Myocyte (in vitro differentiated cells): ENCODE measurements around the gene ZBP1. TPM values are rescaled to one million over a fixed set of nuclear protein-coding genes. Genes with fewer than 3 reads are reported as not detected.
A peak's percentile ranks its signal among the peaks of the same experiment; 100 is the strongest.

Experiments used
- DNase-seq: peaks from one replicate; pipeline ENCODE4 v3.0.0-alpha.2; 2012; ENCODE audit warnings: low read depth
- total RNA-seq: library from RNA; depleted of rRNA; stranded (reverse); fragments of >200 nt; gene quantifications from 2 replicates; pipeline ENCODE4 v1.2.3, GENCODE V29; 2014

Gene ZBP1
- total RNA-seq, 1 donor from 2014 or later: 0.29 TPM

DNA sequence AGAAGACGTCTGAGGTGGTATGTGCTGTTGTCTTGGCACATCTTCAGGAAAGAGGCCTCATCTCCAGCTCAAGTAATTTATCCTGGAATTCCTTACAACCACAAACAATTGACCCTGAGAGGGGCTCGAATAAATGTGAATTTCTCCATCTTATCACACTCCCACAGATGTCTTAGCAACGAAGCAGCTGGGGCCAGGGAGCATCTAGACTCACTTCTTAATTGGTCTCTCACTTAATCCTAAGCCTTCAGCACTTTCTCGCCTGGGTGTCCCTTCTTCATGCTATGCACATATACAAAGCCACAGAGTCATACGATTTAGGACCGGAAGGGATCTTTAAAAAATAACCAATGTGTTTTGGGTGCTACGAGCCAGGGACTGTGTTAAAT, 32.2 kb downstream of the ZBP1 start:
- no peak for DNase-seq

DNA sequence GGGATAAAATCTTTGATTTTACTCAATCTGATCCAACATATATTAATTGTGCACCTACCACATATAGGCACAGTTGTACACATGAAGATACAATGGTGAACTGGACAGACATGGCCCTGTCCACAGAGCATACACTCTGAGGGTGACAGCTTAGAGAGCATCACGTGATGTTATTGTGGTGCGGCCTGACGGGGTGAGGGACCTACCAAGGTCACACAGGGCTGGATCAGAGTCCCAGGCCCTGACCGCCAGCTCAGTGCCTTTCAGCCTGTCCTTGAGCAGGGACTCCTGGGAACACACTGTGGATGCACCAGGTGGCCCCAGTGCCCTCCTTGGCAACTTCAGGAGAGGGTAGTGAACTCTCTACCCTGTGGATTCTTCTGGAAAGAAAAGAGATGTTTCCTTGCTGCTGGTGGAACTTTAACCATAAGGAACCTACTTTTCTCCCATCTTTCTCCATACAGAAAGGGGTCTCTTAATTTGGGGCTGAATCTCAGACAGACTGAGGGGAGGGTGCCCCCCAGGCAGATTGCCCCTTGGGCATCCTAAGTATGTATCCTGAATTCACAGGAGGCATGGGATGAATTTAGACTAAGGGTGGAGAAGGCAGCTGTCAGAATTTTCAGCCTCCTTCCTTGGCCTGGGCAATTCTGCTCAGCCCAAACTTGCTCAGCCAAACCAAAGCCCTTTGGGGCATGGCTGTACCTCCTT, 32.8 kb downstream of the ZBP1 start:
- DNase-seq: no peak

DNA sequence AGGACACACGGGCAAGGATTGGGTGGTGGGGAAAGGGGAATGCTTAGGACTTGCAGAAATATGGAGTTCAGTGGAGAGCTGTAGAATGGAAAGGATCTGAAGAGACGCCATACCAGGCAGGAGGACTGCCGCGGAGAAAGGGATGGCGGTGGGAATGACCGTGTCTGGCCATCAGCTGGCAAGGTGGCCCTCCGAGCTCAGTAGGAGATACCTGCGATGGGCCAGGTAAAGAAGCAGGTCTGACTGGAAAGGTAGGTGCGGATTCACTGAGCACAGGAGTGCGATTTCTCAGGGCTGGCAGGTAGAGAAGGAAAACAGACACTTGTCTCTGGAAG, 33.3 kb downstream of the ZBP1 start:
- DNase-seq: no peak

DNA sequence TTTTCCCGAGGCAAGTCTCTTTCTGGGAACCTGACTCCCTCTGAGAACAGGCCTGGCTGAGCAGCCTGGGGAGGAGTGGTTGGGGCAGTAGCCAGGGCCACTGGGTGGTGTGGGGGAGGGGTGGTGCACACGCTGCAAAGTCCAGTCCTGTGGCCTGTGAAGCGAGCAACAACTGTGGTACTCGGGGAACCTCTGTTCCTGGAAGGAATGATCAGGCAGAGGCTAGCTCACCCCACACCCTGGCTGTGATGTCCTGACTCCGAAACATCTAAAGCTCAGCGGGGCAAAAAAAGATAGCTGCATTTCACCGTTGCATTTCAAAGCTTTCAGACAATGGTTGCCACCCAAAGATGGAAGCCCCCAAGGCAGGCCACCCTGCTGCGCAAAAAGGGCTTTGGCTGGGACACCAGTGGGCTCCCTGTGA, 33.8 kb downstream of the ZBP1 start:
- peak; percentile 47 for DNase-seq

DNA sequence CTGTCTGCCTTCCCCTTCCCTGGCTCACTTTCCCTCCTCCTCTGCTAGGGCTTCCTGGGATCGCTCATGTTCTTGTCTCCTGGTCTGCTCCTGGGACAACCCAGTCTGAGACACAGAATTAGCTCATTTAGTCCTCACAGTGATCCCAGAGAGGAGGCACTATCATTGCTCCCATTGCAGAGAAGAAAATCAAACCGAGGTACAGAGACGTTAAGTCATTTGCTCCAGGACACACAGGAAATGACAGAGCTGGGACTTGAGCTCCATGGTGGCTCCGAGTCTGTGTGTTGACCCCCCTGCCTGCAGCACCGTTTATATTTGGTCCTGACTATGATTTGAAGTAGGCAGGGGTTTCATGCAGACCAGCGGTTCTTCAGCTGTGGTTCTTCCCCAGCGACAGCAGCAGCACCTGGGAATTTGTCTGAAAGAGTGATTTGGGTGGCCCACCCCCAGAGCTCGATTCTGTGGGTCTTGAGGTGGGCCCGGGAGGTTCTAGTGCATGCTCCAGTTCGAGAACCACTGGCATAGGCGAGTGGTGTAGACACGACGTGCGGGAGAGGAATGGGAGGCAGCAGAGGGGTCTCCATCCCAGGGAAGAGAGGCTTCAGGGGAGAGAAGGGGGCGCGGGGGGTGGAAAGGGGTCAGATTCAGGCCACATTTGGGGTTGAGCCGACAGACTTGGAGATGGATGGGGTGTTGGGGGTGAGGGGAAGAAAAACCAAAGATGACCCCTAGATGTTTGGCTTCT, 34.6 kb downstream of the ZBP1 start:
- no peak for DNase-seq

DNA sequence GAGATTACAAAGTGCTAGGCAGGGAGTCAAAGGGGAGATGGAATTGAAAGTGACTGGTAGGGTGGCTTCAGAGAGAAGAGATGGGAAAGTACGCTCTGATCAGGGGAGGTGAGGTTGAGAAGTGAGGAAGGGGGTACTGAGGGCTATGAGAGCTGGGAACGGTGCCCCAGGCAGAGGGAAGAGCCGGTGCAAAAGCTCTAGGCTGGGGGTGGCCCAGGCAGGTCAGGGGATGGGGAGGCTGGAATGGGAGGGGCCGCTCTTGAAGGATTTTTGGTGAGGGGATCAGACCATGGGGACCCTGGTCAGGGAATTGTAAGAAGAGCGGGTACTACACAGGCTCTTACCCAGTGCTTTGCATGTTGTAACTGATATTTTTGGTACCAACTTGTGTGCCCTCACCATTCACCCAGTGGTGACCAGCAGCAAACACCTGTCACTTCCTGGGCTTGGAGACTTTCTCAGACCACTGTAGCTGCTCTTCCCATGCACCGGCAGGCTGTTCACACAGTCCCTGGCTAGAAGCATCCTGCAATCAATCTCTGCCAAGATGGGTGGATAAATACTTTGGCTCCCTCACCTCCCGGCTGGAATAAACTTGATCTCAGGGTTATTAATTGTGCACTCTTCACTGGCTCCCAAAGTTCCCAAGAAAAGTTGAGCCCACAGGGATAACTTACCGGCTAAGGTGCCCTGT, 35.3 kb downstream of the ZBP1 start:
- peak; percentile 91 for DNase-seq

DNA sequence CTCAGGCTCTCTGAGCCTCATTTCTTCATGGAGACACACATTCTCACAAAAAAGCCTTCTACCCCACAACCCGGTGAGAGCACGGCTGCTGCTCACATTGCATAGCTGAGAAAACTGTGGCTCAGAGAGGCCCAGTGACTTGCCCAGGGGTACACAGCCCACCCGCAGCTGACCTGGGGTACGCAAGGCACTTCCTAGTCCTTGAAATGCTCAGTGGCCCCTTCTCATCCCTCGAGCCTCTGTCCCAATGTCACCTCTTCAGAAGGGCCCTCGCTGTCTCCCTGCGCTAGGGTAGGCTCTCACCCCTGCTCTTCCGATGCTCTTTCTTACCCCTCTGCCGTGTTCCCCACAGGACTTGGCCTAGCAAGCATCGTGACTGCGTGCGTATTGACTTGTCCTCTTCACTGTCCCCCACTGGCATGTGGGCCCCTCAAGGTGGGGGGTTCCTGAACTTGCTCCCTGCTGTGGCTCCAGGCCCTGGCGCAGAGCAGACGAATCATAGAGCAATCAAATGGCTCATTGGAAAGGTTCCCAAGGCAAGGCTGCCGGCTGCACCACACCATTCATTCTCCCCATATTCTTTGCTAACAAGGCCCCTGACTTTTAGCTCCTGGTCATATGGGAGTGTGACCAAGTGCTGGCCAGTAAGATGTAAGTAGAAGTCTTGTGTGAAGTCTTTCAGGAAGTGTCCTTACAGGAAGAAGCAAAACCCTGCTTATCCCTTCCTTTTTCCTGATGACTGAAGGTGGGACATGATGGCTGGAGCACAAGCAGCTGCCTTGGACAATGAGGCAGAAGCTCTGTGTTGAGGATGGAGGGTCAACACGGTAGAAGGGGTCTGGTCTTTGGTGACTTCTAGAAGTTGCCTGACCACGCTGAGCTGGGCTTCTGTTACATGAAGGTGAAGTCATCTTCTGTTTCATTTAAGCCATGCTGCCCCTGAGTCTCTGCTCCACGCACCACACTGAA, 36.7 kb downstream of the ZBP1 start:
- DNase-seq: no peak

DNA sequence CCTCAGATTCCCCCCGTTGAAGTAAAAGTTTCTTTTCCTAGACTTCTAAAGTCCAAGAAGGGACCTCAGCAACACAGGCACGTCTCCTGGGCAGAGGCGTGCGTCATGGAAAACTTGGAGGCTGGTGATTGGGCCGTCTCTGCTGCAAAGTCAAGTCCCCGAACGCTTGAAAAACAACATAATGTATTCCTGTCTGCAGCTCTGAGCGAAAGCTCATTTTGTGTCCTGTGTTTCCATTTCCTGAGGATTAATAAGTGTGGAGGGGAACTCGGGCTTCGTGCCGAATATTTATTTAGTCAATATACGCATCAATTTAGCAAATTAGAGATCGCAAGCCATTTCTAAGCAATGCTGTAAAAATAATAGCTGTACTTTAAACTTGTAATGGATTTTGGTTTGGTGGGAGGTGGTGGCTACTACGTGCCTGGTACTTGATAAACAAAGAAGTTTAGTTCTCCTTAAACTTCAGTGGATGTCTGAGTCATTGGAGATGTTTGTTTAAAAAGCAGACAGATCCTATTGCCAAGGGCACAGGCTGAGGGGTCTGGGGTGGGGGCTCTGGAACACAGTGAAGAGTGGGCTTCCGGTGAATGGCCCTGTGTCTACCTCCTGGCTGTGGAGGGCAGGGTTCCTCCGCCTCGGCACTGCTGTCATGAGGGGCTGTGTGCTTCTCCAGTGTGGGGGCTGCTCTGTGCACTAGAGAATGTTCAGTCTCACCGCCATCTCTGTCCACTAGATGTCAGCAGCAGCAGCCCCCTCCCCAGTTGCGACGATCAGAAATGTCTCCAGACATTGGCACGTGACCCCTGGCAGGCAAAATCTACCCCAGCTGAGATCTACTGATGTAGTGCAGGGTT, 37.6 kb downstream of the ZBP1 start:
- DNase-seq: no peak

DNA sequence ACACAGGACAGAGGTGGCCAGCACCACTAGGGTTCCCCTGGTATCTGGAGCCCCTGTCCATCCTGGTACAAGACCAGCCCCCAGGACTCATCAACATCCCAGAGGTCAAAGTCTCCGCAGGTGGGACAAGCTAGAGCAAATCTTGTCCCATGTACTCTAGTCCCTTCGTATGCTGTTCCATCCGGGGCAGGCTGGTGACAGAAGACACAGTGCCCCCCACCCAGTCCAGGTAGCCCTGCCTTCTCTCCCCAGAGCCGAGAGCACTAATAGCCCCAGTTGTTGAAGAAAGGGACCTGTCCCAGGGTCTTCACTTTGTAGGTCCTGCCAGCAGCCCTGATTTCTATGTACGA, 38.2 kb downstream of the ZBP1 start:
- no peak for DNase-seq

DNA sequence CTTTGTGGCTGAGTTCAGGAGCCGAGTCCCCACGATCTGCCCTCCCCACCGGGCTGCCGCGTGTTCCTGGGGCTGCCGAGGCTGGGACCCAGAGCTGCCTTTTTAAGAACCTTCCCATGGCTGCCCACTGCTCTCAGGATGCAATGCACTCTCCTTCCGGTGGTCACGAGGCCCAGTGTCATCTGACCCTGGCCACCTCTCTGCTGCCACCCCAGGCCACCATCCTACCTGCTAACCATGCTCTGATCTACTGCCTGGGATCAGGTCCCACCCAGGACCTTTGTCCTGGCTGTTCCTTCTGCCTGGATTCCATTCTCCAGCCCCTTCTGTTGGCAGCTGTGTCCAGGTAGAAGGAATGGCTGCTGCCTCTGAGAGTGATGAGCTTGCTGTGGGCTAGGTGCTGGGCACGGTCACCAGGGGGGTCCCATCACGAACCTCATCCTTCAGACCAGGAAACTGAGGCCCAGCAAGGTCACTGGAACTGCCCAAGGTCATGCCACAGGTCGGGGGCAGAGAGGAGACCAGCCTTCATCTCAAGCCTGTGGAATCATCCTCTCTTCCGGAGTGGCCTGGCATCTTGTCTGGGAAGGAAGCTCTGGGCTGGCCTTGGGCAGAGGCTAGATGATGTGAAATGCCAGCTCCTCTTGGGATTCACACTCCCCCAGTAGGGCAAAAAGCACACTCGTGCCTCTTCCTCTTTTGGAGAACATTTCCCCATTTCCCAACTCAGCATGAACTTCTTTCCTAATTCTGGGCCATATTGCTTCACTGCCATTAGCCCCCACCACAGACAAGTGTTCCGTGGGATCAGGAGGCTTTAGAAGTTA, 38.8 kb downstream of the ZBP1 start:
- DNase-seq: no peak

DNA sequence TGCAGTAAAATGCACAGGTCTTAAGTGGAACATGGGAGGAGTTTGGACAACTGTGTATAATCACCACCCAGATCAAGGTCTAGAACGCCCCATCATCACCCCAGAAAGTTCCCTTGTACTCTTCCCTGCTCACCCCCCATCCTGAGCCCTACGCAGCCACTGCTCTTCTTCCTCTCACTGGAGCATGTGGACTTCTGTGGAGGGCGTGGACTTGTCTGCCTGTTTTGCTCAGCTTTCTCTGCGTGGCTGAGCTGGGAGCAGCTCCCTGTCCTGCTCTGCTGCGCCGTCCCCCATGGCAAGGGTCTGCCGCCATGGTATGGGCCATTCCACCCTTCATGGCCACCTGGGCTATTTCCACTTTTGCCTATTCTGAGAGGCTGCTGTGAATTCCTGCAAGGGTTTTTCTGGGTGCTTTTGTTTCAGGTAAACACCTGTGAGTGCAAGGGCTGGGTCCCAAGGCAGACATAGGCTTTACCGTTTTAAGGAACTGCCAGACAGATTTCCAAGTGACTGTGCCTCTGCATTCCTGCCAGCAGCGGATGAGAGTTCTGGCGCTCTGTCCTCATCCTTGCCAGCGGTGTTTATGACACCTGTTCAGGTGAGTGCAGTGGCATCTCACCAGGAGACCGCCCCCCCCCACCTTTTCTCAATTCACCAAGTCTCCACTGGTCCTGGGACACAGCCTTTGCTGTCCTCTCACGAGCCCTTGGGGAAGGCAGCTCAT, 39.6 kb downstream of the ZBP1 start:
- no peak for DNase-seq

DNA sequence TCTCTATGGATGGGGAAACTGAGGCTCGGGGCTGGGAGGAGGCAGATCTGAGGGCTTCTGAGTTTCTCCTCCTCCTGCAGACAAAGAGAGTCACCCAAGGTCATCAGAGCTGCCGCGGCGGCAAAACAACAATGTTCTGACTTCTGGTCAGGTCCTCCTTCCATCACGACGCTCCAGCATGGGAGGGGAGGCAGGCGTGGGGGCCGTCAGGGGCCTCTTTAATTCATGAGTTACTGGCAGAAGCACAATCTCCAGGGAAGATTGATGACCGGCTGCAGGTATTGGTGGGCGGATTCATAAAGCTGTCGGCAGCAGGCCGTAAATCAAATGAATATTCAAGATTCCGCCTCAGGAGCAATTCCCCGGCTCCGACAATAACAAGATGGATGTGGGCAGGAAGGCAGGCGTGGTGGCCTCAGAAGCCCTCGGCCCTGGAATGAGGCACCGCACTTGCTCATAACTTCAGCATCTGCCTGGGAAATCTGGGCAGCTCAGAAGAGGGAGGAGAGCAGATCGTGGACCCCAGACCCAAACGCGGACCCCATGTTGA, 40.3 kb downstream of the ZBP1 start:
- no peak for DNase-seq

DNA sequence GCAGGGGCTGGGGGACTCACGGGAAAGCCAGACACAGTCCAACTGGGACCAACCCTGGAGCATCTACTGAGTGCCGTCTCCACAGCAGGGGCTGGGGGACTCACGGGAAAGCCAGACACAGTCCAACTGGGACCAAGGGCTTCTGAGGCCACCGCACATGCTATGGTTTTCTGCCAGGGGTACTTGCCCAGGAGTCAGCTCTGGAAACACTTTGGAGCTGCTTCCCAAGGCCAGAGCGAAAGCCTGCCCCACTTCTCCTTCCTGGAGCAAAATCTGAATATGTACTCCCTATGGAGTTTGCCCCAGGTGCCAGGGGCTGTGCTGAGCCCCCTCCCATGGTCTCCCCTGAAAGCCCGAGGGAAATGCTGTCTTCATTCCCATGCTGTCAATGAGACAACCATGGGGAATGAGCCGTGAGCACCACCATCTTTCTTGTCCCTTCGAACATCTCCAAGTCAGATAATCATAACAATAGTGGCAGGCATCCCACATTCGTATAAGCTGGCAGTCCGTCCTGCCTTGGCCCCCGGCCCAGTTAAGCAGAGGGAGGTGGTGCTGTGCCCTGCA, 40.8 kb downstream of the ZBP1 start:
- DNase-seq: no peak

DNA sequence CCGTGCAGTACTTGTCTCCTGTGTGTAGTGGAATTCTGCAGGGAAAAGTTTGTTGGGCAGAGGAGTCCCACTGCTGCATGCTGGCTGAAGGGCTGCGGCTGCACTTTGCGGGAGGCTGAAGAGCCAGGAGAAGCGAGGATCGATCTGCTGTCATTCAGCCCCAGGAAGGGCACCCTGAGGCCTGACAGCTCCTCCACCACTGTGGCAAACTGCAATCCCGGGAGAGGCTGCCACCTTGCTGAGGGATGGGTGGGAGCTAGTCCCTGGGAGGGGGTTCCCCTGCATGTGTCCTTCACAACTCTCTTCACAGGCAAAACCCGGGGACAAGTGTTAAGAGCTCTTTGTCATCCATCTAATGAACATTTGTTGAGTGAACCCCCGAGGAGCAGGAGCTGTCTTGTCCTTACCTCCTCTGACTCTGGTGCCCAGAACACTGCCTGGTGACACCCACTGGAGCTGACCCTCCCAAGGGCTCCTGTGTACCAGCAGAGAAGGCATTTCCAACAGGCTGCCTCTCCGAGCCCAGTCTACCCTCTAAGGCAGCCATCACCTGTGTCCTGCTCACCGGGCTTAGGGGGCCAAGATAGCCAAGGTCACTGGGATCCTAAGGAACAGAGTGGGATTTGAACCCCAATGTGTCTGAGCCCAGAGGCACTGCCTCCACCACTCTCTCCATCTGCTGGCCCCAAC, 41.6 kb downstream of the ZBP1 start:
- DNase-seq: no peak

DNA sequence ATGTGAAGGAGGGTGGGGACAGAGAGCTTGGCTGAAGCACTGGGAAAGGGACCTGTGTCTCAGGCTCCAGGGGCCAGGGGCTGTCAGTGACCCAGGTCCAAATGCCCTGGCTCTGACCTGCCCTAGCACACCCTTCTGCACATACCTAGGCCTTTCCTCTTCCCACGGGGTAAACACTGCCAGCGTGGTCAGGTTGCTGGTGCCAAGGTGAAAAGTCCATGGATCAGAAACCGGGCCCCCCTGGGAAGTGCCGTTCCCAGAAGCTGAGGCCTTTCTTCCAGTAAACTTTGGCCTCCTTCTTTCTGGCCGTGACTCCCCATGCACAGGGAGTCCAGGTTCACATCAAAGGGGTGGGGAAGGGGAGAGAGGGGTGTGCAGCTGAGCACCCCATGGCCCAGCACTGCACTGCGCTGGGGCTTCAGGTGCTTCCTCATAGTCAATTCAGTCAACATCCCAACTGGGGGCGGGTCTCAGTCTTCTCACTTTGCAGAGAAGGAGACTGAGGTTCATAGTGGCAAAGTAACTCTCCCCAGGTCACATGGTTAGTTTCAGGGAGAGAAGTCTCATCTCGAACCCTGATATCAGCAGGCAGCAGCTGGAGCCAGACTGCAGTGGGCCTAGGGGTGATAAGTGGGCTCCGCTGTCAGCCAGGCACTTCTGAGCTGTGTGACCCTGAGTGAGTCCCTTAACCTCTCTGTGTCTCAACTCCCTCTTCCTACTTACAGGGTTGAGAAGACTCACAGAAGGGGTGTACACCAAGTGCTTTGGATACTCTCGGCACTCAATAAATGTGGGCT, 42.3 kb downstream of the ZBP1 start:
- DNase-seq: no peak

DNA sequence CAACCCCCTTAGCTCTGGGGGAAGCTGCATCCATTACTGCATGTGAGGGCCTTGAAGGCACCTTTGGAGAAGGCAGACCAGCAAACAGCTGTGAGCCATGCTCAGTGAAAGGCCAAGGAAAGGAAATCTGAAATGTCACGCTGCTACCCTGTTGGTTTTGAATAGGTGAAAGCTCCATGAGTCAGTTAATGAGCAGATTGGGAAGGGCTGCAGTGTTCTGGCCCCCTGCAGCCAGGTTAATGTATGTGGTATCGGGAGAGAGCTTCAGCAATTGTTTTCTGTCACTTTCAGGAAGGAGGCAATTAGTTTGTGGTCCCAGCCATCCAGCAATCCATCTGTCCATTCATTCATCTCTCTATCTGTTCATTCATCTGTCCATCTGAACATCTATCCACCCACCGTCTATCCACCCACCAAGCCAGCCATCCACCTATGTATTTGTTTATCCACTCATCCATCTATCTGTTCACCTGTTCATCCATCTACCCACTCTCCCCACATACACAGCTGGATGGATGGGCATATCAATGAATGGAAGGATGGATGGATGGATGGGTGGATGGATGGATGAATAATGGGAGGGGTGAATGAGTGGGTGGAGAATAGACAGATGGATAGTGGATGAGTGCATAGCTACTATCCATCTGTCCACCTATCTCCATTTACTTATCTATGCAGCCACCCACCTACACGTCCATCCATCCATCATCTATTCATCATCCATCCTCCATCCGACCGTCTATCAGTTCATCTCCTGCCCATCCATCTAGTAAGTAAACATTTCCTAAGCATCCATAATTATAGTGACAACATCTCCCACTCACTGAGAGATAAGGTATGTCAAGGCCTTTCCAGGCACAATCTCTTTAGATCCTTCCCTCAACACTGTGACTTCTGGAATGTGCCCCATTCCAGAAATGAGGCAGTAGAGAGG, 43.3 kb downstream of the ZBP1 start:
- DNase-seq: no peak
